ENCODE measurements around the gene CHSY3.

The CHSY3 gene

GRCh38 chr5:130102375-130102774 is 198.1 kb downstream of the CHSY3 start:
- no peak for DNase-seq
- Mint-ChIP-seq H3K4me1 (ENCODE audit: low read depth in 2 of 2) (no peaks in the 10 kb centered on the region), H3K27ac (no peak overlapping the region), H3K4me3 (no peak overlapping the region), H3K27me3 (no peaks in the 10 kb centered on the region), H3K36me3 (ENCODE audit: insufficient read depth) (no peaks in the 10 kb centered on the region), H3K9me3 (no peaks in the 10 kb centered on the region)
- no peak for ATAC-seq (replicated peaks)

DNA sequence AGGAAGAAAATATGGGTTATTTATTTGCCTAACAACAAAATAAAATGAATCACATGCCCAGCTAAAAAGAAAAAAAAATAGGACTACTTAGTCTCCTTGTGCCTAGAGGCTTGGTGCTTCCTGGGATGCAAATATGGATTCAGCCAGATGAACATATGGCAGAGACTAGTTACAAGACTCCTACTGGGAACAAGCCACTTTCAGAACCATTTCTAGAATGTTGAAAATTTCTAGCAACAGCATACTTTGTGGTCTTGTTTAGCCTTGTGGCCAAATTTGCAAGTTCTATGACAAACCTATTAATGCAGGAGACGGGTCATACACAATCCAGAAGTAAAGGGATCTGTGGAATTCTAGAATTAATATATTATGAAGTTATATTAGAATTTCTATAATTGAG is 198.7 kb downstream of the CHSY3 start:
- Mint-ChIP-seq H3K4me3 (no peak overlapping the region), H3K27me3 (no peaks in the 10 kb centered on the region), H3K27ac (no peak overlapping the region), H3K4me1 (ENCODE audit: low read depth in 2 of 2) (no peaks in the 10 kb centered on the region), H3K36me3 (ENCODE audit: insufficient read depth) (no peaks in the 10 kb centered on the region), H3K9me3 (no peaks in the 10 kb centered on the region)
- ATAC-seq (replicated peaks) (no peak), DNase-seq (no peak)

DNA sequence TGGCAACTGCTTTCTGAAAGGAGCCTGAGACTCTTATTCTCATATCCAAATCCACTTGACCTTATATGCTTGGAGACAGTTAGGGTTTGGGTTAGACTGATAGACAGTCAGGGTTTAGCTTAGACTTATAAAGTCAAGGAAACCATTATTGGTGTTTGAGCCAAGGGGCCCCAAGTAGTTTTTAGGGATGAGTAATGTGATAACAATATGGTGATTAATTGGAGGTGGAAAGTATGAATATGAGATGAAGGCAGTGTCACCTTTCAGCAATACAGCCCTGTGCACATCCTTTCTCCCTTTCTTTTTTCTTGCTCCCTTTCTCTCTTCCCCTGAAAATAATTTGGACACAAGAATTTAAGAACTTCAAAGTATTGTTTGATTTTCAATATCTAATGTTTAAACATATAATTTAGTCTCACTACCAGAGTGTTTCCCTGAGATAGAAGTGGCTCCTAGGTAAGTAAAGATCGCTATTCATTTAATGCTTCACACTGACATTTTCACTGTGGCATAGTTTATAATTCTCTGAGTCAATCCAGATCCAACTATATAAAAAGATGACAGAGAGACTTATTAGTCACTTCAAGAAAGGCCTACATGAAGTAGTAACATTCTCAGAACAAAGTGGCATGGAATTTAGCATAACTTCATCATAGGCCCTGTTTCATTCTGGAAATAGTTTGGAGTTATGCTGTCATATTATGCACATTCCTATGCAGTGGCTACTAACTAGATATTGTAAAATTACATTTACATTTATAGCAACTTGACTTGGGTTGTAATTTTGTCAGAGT is 200.8 kb downstream of the CHSY3 start:
- no peak for ATAC-seq (replicated peaks)
- H3K27me3 Mint-ChIP-seq = no peaks in the 10 kb centered on the region
- no peak overlapping the region for H3K27ac Mint-ChIP-seq
- H3K4me1 Mint-ChIP-seq (ENCODE audit: low read depth in 2 of 2) = no peaks in the 10 kb centered on the region
- no peaks in the 10 kb centered on the region for H3K9me3 Mint-ChIP-seq
- no peaks in the 10 kb centered on the region for H3K36me3 Mint-ChIP-seq (ENCODE audit: insufficient read depth)
- no peak for DNase-seq
- no peak overlapping the region for H3K4me3 Mint-ChIP-seq

DNA sequence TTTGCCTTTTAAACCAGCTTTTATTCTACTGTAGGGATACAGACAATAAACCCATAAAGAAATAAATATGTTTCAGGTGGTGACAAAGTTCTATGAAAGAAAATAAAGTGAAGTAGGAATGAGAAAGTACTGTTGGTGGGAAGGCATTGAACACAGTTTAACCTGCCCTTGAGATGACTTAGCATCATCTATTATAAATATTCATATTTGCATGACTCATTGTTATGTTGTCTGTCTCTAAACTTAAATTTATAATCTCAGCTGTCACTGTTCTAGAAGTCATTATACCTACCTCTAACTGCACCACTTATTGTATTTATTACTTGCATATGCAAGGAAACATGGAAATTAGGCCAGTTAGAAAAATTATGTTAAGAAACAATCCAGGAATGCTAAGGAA is 202.2 kb downstream of the CHSY3 start:
- DNase-seq (no peak), ATAC-seq (replicated peaks) (no peak)
- Mint-ChIP-seq H3K27me3 (no peaks in the 10 kb centered on the region), H3K9me3 (no peaks in the 10 kb centered on the region), H3K36me3 (ENCODE audit: insufficient read depth) (no peaks in the 10 kb centered on the region), H3K4me1 (ENCODE audit: low read depth in 2 of 2) (no peaks in the 10 kb centered on the region), H3K4me3 (no peak overlapping the region), H3K27ac (no peak overlapping the region)

GRCh38 chr5:130109152-130109551 is 204.9 kb downstream of the CHSY3 start:
- Mint-ChIP-seq H3K9me3 (no peaks in the 10 kb centered on the region), H3K4me1 (ENCODE audit: low read depth in 2 of 2) (no peaks in the 10 kb centered on the region), H3K4me3 (no peak overlapping the region), H3K36me3 (ENCODE audit: insufficient read depth) (no peaks in the 10 kb centered on the region), H3K27me3 (no peaks in the 10 kb centered on the region), H3K27ac (no peak overlapping the region)
- ATAC-seq (replicated peaks) = no peak
- DNase-seq = no peak

- no peaks in the 10 kb centered on the region for H3K36me3 Mint-ChIP-seq (ENCODE audit: insufficient read depth)
- ATAC-seq (replicated peaks) (no peak), DNase-seq (no peak)
- no peak overlapping the region for H3K27ac Mint-ChIP-seq
- H3K27me3 Mint-ChIP-seq = no peaks in the 10 kb centered on the region
- H3K4me3 Mint-ChIP-seq = no peak overlapping the region
- H3K4me1 Mint-ChIP-seq (ENCODE audit: low read depth in 2 of 2) = no peaks in the 10 kb centered on the region
- no peaks in the 10 kb centered on the region for H3K9me3 Mint-ChIP-seq
Observed at GRCh38 chr5:130110328-130110727, 206.1 kb downstream of the CHSY3 start.

GRCh38 chr5:130111746-130112145 is 207.5 kb downstream of the CHSY3 start:
- Mint-ChIP-seq H3K4me3 (no peak overlapping the region), H3K36me3 (ENCODE audit: insufficient read depth) (no peaks in the 10 kb centered on the region), H3K27ac (no peak overlapping the region), H3K9me3 (no peaks in the 10 kb centered on the region), H3K4me1 (ENCODE audit: low read depth in 2 of 2) (no peaks in the 10 kb centered on the region), H3K27me3 (no peaks in the 10 kb centered on the region)
- DNase-seq = no peak
- ATAC-seq (replicated peaks) = no peak

GRCh38 chr5:130112246-130112645 is 208.0 kb downstream of the CHSY3 start:
- ATAC-seq (replicated peaks) (no peak), DNase-seq (no peak)
- Mint-ChIP-seq H3K9me3 (no peaks in the 10 kb centered on the region), H3K4me3 (no peak overlapping the region), H3K27ac (no peak overlapping the region), H3K4me1 (ENCODE audit: low read depth in 2 of 2) (no peaks in the 10 kb centered on the region), H3K27me3 (no peaks in the 10 kb centered on the region), H3K36me3 (ENCODE audit: insufficient read depth) (no peaks in the 10 kb centered on the region)

GRCh38 chr5:130115686-130116085 is 211.4 kb downstream of the CHSY3 start:
- ATAC-seq (replicated peaks) (no peak), DNase-seq (no peak)
- Mint-ChIP-seq H3K27me3 (no peaks in the 10 kb centered on the region), H3K27ac (no peak overlapping the region), H3K4me3 (no peak overlapping the region), H3K9me3 (no peaks in the 10 kb centered on the region), H3K36me3 (ENCODE audit: insufficient read depth) (no peaks in the 10 kb centered on the region), H3K4me1 (ENCODE audit: low read depth in 2 of 2) (no peaks in the 10 kb centered on the region)

DNA sequence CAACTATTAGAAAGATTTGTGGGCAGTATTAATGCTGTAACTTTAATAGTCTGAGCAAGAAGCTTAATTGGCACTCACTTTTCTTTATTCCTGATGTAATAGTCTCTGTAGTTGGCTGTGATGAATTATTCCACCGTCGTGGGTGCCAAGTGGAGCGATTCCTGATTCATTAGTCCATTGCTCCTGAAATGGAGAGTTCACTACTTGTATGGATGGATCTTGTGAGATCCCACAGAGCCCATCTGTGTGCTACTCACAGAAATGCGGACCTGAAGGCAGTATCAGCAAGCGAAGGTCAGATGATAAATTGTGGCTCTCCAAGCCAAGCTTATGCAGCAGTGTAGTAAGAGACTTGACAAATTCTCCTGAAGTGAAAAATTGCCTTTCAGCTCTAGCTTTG is 212.2 kb downstream of the CHSY3 start:
- no peaks in the 10 kb centered on the region for H3K27me3 Mint-ChIP-seq
- no peak for DNase-seq
- ATAC-seq (replicated peaks) = no peak
- H3K27ac Mint-ChIP-seq = no peak overlapping the region
- H3K9me3 Mint-ChIP-seq = no peaks in the 10 kb centered on the region
- no peaks in the 10 kb centered on the region for H3K36me3 Mint-ChIP-seq (ENCODE audit: insufficient read depth)
- H3K4me3 Mint-ChIP-seq = no peak overlapping the region
- H3K4me1 Mint-ChIP-seq (ENCODE audit: low read depth in 2 of 2) = no peaks in the 10 kb centered on the region

DNA sequence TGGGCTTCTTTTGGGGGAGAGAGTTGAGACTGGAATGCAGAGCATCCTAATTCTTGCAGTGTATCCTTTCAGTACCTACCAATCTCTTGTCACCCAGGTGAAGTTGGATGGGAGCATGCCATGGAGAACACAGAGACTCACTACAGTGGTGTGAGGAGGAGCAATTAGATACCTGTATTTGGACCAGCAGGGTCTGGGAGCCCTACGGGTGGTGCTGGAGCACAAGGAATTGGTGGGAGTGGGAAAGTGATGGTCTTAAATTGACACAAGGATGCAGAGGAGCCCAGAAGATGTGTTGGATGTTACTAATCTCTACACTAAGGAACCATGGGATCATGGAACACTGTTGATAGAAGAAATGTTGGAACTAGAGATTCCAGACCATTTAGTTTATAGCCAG is 212.7 kb downstream of the CHSY3 start:
- ATAC-seq (replicated peaks) (no peak), DNase-seq (no peak)
- H3K27ac Mint-ChIP-seq = no peak overlapping the region
- H3K36me3 Mint-ChIP-seq (ENCODE audit: insufficient read depth) = no peaks in the 10 kb centered on the region
- no peaks in the 10 kb centered on the region for H3K4me1 Mint-ChIP-seq (ENCODE audit: low read depth in 2 of 2)
- no peak overlapping the region for H3K4me3 Mint-ChIP-seq
- no peaks in the 10 kb centered on the region for H3K9me3 Mint-ChIP-seq
- H3K27me3 Mint-ChIP-seq = no peaks in the 10 kb centered on the region

GRCh38 chr5:130126746-130127145 is 222.5 kb downstream of the CHSY3 start:
- no peaks in the 10 kb centered on the region for H3K27me3 Mint-ChIP-seq
- H3K27ac Mint-ChIP-seq = no peak overlapping the region
- H3K9me3 Mint-ChIP-seq = no peaks in the 10 kb centered on the region
- H3K4me3 Mint-ChIP-seq = no peak overlapping the region
- DNase-seq (no peak), ATAC-seq (replicated peaks) (no peak)
- H3K4me1 Mint-ChIP-seq (ENCODE audit: low read depth in 2 of 2) = peaks cover 0 to 3% of the 10 kb centered on the region in 2 donors
- no peaks in the 10 kb centered on the region for H3K36me3 Mint-ChIP-seq (ENCODE audit: insufficient read depth)

- no peak for DNase-seq
Observed at GRCh38 chr5:130135506-130135905, 231.2 kb downstream of the CHSY3 start.

DNA sequence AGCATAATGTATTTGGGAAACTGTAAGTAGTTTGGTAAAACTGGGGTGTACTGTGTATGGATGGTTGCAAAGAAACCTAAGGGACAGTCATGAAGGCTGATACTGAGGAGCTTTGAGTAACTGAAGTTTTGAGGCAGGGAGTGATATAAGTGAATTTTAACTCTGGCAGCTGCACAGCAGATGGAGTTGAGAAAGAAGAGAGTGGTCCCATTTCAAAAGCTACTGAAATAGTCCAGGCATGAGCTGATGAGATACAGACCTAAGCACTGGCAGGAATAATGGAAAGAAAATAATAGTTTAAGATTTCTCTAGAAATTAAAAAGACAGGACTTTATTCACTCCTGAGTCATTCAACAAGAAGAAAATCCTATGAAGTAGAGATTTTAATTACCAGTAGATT is 232.0 kb downstream of the CHSY3 start:
- no peak overlapping the region for H3K27ac Mint-ChIP-seq
- H3K4me3 Mint-ChIP-seq = no peak overlapping the region
- DNase-seq = no peak

More at GRCh38 chr5:130135506-130135905, 231.2 kb downstream of the CHSY3 start:
- no peaks in the 10 kb centered on the region for H3K4me1 Mint-ChIP-seq (ENCODE audit: low read depth in 2 of 2)
- H3K9me3 Mint-ChIP-seq = peaks cover 0 to 9% of the 10 kb centered on the region in 2 donors
- H3K36me3 Mint-ChIP-seq (ENCODE audit: insufficient read depth) = no peaks in the 10 kb centered on the region
- no peak overlapping the region for H3K27ac Mint-ChIP-seq
- H3K27me3 Mint-ChIP-seq = no peaks in the 10 kb centered on the region
- no peak overlapping the region for H3K4me3 Mint-ChIP-seq
- ATAC-seq (replicated peaks) = no peak

More for the DNA sequence above, 232.0 kb downstream of the CHSY3 start:
- H3K9me3 Mint-ChIP-seq = peaks cover 0 to 9% of the 10 kb centered on the region in 2 donors
- no peaks in the 10 kb centered on the region for H3K4me1 Mint-ChIP-seq (ENCODE audit: low read depth in 2 of 2)
- H3K36me3 Mint-ChIP-seq (ENCODE audit: insufficient read depth) = no peaks in the 10 kb centered on the region
- no peaks in the 10 kb centered on the region for H3K27me3 Mint-ChIP-seq
- no peak for ATAC-seq (replicated peaks)

Measured in effector memory CD8-positive, alpha-beta T cell (primary cell).